Kidney (tissue), 14 donors: ENCODE data around the gene TGOLN2. TPM values are rescaled to one million over a fixed set of nuclear protein-coding genes. Genes with fewer than 3 reads are reported as not detected.
A peak's percentile ranks its signal among the peaks of the same experiment; 100 is the strongest.

Source experiments
- DNase-seq, 5 donors: peaks; one replicate each; pipeline ENCODE4 v3.0.0-alpha.2; 2013 to 2020
- FAIRE-seq: peaks from 2 replicates; lab custom pipeline; 2012; peaks lifted over from hg19 to GRCh38; lab: Jason Lieb, UNC
- H3K27ac ChIP-seq, 2 donors: one replicate each; pipeline ENCODE4 v1.7.0; 2013; ENCODE audit warnings: low read depth in 2 of 2, low read length in 2 of 2, inconsistent platforms in 1 of 2
- H3K27me3 ChIP-seq: one replicate; pipeline ENCODE4 v1.7.1; 2013; ENCODE audit warnings: low read length, inconsistent platforms; ENCODE audit not compliant: control insufficient read depth, insufficient read depth
- H3K36me3 ChIP-seq, 3 donors: one replicate each; pipeline versions ENCODE4 v1.7.0 to v1.7.1; 2013; ENCODE audit warnings: low read length in 3 of 3, control low read depth in 1 of 3, inconsistent platforms in 1 of 3; ENCODE audit not compliant: insufficient read depth in 3 of 3, control insufficient read depth in 2 of 3
- H3K4me1 ChIP-seq, 3 donors: one replicate each; pipeline versions ENCODE4 v1.7.0 to v1.7.1; 2013; ENCODE audit warnings: low read length in 3 of 3, inconsistent platforms in 1 of 3, low read depth in 1 of 3; ENCODE audit not compliant: control insufficient read depth in 2 of 3, insufficient read depth in 2 of 3
- H3K4me3 ChIP-seq, 3 donors: one replicate each; pipeline versions ENCODE4 v1.7.0 to v1.8.1; 2013; ENCODE audit warnings: low read length in 3 of 3, control low read depth in 1 of 3, inconsistent platforms in 1 of 3
- H3K9ac ChIP-seq, 3 donors: one replicate each; pipeline versions ENCODE4 v1.7.0 to v1.7.1; 2013; ENCODE audit warnings: low read length in 3 of 3, control low read depth in 1 of 3, inconsistent platforms in 1 of 3
- H3K9me3 ChIP-seq, 3 donors: one replicate each; pipeline versions ENCODE4 v1.7.0 to v1.7.1; 2013; ENCODE audit warnings: low read length in 3 of 3, control low read depth in 1 of 3, inconsistent platforms in 1 of 3; ENCODE audit not compliant: control insufficient read depth in 2 of 3, insufficient read depth in 1 of 3
- intact Hi-C: fragments of 100-400 bp; cut with DNase I; formaldehyde crosslinking; loops from one replicate; pipeline ENCODE4 v1.11.1; 2022
- polyA plus RNA-seq: library from polyadenylated mRNA; stranded (reverse); fragments of 350-450 nt; fragmentation: Illumina TruSeq; extraction: RNeasy Lipid Tissue Mini Kit (QIAGEN cat#74804); gene quantifications from one replicate; pipeline ENCODE4 v1.2.3, GENCODE V29; 2014; ENCODE audit warnings: low read depth, low replicate concordance; ENCODE audit not compliant: insufficient read depth
- total RNA-seq: library from RNA; stranded (reverse); fragmentation: NEBNext Ultra II Directional; extraction: Animal tissue kit (Norgen Biotek cat#: 25700); gene quantifications from one replicate; pipeline ENCODE4 v1.2.1, GENCODE V29; 2021
- TF ChIP-seq, protein P1 (sequence below): IDR thresholded peaks from 3 replicates; pipeline ENCODE4 v1.5.1; 2012; ENCODE audit warnings: mild to moderate bottlenecking, moderate library complexity, borderline replicate concordance; ENCODE audit not compliant: insufficient read depth; ENCODE audit errors: extremely low read depth
- donor health status: control.
- donor health status: control.
- donor health status: control.
- donor health status: control.
- donor health status: control.
- donor health status: DM: yes; HTN: yes; CAD: no.
- donor health status: Normal renal cell carcinoma (clear cell type).

TGOLN2 gene
- total and polyA plus RNA-seq, 2 donors from 2014 or later, result 71.8 to 175 TPM

DNA sequence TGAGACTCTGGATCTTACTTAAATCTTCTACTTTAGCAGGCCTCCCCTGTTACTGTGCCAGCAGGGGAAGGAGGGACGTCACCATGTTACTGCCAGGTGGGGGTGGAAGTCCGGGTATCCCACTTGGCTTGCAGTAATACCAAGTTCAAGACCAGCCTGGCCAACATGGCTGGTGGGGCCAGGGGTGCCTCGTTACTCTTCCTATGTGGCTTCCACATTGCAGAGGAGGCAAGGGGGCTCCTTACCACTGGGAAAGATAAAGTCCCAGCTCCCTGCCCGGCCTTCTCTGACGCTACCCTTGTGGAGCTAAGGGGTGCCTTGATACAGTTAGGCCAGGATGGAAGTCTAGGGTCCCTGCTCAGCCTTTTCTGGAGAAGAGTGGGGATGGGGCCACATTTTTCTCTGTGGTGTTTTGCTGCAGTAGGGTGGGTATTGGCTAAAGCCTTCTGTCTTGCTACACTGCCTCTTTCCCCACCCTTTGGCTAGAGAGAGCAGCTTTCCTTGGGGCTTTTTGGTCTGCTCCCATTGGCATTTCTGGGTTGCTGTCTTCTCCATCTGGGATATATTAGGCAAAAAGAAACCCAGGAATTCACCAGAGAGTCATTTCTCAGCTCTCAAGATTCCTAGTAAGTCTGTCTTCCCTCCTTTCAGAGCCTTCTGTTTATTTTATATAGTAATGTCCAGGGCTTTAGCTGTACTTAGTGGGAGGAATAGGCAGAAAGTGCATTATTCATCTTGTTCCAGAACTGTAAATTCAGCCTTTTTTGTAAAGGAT lies 48.7 kb upstream of the TGOLN2 start:
- Histone ChIP-seq H3K4me3 (no peak overlapping the region), H3K9ac (no peak overlapping the region), H3K36me3 (peaks cover 2 to 9% (median 7%) of the 10 kb centered on the region in 3 donors), H3K27me3 (no peaks in the 10 kb centered on the region), H3K4me1 (no peaks in the 10 kb centered on the region), H3K9me3 (peaks cover 0 to 3% (median 0%) of the 10 kb centered on the region in 3 donors), H3K27ac (no peak overlapping the region)
- TF ChIP-seq, protein P1, sequence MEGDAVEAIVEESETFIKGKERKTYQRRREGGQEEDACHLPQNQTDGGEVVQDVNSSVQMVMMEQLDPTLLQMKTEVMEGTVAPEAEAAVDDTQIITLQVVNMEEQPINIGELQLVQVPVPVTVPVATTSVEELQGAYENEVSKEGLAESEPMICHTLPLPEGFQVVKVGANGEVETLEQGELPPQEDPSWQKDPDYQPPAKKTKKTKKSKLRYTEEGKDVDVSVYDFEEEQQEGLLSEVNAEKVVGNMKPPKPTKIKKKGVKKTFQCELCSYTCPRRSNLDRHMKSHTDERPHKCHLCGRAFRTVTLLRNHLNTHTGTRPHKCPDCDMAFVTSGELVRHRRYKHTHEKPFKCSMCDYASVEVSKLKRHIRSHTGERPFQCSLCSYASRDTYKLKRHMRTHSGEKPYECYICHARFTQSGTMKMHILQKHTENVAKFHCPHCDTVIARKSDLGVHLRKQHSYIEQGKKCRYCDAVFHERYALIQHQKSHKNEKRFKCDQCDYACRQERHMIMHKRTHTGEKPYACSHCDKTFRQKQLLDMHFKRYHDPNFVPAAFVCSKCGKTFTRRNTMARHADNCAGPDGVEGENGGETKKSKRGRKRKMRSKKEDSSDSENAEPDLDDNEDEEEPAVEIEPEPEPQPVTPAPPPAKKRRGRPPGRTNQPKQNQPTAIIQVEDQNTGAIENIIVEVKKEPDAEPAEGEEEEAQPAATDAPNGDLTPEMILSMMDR, result no peak
- FAIRE-seq (no peak), DNase-seq (peak in 1 of 5 donors; percentile 21)
- intact Hi-C loops, result no loop called here

DNA sequence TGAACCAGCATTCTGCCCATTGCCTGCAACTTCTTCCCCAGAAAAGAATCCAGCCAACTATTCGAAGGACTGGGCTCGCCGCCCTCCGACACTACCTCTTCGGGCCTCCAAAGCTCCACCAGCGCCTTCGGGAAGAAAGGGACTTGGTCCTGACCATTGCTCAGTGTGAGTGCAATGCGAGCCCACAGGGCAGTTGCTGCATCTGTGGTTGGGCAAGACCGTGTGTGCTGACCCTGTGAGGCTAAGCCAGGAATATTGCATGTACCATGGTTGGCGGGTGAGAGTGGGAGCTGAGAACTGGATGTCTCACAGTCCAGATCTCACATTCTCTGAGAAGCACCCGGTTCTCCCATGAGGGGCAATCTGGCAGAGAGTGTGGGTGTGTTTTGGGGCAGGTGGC lies 43.3 kb upstream of the TGOLN2 start:
- TF ChIP-seq, protein P1, result no peak
- intact Hi-C loops, result no loop called here
- Histone ChIP-seq H3K4me3 (no peak overlapping the region), H3K9ac (no peak overlapping the region), H3K9me3 (no peaks in the 10 kb centered on the region), H3K27ac (no peak overlapping the region), H3K27me3 (no peaks in the 10 kb centered on the region), H3K4me1 (no peaks in the 10 kb centered on the region), H3K36me3 (peaks cover 0 to 7% (median 0%) of the 10 kb centered on the region in 3 donors)
- no peak for FAIRE-seq
- no peak for DNase-seq

- Histone ChIP-seq H3K4me1 (no peaks in the 10 kb centered on the region), H3K4me3 (no peak overlapping the region), H3K36me3 (peaks cover 0 to 7% (median 0%) of the 10 kb centered on the region in 3 donors), H3K27ac (no peak overlapping the region), H3K9me3 (no peaks in the 10 kb centered on the region), H3K9ac (no peak overlapping the region), H3K27me3 (no peaks in the 10 kb centered on the region)
- intact Hi-C loops, result no loop called here
- DNase-seq (no peak), FAIRE-seq (no peak)
- TF ChIP-seq, protein P1, result no peak
These were observed 41.7 kb upstream of the TGOLN2 start for GRCh38 chr2:85369500-85369899.

GRCh38 chr2:85368921-85369320 lies 41.1 kb upstream of the TGOLN2 start:
- DNase-seq, result no peak
- Histone ChIP-seq H3K9me3 (no peaks in the 10 kb centered on the region), H3K4me1 (no peaks in the 10 kb centered on the region), H3K36me3 (peaks cover 0 to 7% (median 0%) of the 10 kb centered on the region in 3 donors), H3K27ac (no peak overlapping the region), H3K4me3 (no peak overlapping the region), H3K27me3 (no peaks in the 10 kb centered on the region), H3K9ac (no peak overlapping the region)
- intact Hi-C loops, result no loop called here
- TF ChIP-seq, protein P1, result no peak
- FAIRE-seq, result no peak
